ENCODE results near the gene ESD.

The ESD gene

DNA sequence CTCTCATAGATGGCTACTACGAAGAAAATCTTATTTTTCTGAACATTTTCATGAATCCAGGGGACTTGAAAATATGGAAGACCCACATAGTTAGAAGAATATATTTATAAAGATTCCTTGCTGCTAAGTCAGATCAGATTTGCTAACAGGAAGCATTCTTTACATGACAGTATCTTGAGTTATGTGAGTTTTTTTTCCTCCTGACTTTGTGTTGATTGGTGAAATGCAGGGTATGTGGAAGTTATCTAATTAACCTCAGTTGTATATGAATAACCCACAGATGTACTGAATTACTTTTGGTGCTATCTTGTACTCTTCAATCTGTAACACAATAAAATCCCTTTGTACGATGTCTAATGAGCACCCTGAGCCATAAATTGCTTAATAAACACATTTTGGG, 53.8 kb downstream of the ESD start:
- no peak for DNase-seq

- DNase-seq: no peak
Observed at GRCh38 chr13:46739447-46740098, 57.4 kb downstream of the ESD start.

- no peak for DNase-seq
Observed at GRCh38 chr13:46738766-46739165, 58.2 kb downstream of the ESD start.

DNA sequence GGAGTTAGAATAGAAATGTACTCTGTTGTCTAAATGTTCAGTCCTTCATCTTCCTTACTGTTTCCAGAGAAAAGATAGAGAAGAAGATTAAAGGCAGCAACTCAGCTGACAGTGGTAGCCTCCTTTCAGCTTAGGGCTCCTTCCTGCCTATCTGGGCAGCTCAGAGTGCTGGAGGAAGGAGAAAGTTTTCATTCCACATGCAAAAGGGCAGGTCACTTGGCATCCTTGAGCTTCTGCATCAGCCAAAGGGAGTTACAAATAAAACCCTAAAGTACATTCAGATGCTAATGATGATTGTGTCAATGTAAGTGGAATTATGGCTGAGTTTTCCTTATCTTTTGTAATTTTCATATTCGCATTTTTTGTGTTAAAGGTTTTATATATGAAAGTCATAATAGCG, 58.9 kb downstream of the ESD start:
- DNase-seq: no peak

DNA sequence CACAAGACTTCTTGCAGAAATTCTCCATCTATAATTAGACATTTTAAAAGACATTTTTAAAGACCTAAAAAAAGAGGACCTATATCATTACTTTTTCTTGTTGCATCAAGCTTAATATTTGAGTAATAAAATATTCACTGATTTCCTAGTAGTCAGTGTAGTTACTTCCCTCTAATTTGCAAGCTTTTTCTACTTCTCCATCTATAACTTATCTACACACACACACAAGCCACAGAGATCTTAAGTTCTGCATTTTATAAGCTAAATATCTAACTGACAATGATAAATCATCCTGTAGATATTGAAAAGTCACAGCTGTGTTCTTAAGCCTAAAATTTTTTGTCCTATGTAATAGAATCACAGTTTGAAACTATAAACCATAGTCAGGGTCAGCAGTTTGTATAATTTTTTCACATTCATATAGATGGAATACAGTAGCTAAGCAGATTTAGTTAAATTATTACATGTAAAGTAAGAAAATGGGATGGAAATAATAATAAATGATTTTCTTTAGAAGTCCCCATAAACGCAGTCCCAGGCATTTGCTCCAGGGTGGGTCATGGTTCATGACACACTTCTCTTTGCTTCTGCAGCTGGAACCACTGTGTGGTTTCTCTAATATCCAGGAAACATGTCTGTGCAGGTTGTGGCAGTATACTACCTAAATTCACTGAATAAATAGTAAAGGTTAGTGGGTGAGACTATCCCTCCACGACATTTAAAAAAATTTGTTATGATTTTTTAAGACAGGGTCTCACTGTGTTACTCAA, 60.2 kb downstream of the ESD start:
- DNase-seq: no peak

GRCh38 chr13:46735425-46735824, 61.5 kb downstream of the ESD start:
- no peak for DNase-seq

DNA sequence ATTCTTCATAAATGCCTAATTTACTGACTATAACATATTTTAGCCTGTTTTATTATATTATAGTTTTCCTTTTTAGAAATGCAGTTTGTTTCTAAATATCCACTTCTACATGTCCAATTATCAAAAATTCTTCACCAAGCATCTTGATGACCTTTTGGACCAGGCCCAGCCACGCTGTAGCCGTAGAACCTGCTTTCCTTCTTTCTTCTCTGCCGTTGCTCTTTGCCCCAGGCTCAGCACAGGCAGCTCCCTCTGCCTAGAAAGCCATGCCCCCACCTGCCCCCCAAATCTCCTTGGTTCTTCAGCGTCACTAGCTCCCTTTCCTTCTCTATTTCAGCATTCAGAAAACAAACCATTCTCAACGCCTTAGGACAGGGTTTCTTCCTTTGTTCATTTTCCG, 65.4 kb downstream of the ESD start:
- no peak for DNase-seq

DNA sequence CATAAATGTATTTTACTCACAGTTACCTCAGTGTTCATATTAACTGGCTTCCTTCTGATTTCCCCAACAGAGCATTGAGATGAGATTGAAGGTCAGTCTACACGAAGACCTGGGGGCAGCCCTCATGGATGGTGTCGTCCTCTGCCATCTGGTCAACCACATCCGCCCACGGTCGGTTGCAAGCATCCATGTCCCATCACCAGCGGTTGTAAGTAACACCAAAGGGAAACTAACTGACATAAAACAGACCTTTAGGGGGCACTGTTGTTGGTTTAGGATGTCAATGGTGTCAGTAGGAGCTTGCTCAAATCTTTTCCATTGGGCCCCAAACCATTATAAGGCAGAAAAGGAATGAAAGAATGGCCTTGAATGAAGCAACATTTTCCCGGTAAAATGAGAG, 68.2 kb downstream of the ESD start:
- peak; percentile 23 for DNase-seq

DNA sequence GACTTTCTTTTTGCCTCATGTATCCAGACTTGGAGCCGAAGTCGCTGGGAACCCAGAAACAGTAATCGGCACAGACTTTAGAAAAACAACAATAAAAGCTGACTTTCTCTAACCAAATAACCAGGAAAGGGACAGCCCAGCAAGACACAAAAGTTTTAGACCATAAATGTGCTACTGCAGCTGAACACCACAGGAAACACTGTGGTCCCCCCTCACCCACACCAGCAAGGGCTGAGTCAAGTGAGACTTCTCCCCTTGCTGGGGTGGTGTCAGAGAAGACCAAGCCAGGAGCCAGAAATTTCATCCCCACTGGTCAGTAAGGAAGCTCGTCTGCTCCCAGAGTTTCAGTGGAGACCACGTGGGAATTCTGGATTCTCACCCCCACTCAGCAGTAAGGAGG, 70.6 kb downstream of the ESD start:
- DNase-seq: no peak
